WTC11 (cell line): ENCODE data around the gene DYSF. TPM values are rescaled to one million over a fixed set of nuclear protein-coding genes. Genes with fewer than 3 reads are reported as not detected.

Source experiments
- ATAC-seq: fragments of 200-7000 bp; cut with Tn5 transposase; 2 replicates; pipeline ENCODE4 v1.10.0; 2021; ENCODE audit warnings: mild to moderate bottlenecking, moderate library complexity
- CTCF ChIA-PET: fragments of 300-600 bp; sonication (Branson Sonifier 250); formaldehyde crosslinking; loops from one replicate; lab custom pipeline; 2021; ENCODE audit warnings: antibody characterized with exemption; lab: Charles Lee
- POLR2A ChIA-PET: fragments of 350-600 bp; sonication (Branson Sonifier 250); formaldehyde crosslinking; loops from one replicate; lab custom pipeline; 2021; ENCODE audit warnings: antibody characterized with exemption; lab: Charles Lee
- DNase-seq: peaks from one replicate; pipeline ENCODE4 v3.0.0; 2021; ENCODE audit warnings: low spot score
- H3K27ac Mint-ChIP-seq: 2 replicates; pipeline ENCODE4 v1.8.0; 2021; ENCODE audit warnings: mixed read lengths
- H3K27me3 Mint-ChIP-seq: 2 replicates; pipeline ENCODE4 v1.8.0; 2021; ENCODE audit warnings: low read depth, mild to moderate bottlenecking, moderate library complexity, mixed read lengths
- H3K36me3 Mint-ChIP-seq: 2 replicates; pipeline ENCODE4 v1.8.0; 2021; ENCODE audit warnings: mixed read lengths
- H3K4me1 Mint-ChIP-seq: 2 replicates; pipeline ENCODE4 v1.8.0; 2022; ENCODE audit warnings: mixed read lengths
- H3K4me3 Mint-ChIP-seq: 2 replicates; pipeline ENCODE4 v1.8.0; 2021; ENCODE audit warnings: mild to moderate bottlenecking, moderate library complexity, mixed read lengths
- H3K9me3 Mint-ChIP-seq: 2 replicates; pipeline ENCODE4 v1.8.0; 2021; ENCODE audit warnings: mixed read lengths
- ATF1 ChIP-seq: sonication (generic); formaldehyde crosslinking; IDR thresholded peaks from 2 replicates; pipeline ENCODE4 v1.8.1; 2023; ENCODE audit warnings: mild to moderate bottlenecking, moderate library complexity, missing genetic modification reagents
- EMX1 ChIP-seq: fragments of 250-450 bp; sonication (Bioruptor Pico); IDR thresholded peaks from 2 replicates; pipeline ENCODE4 v1.8.0; 2021; ENCODE audit warnings: mild to moderate bottlenecking
- GRHL2 ChIP-seq: fragments of 250-450 bp; sonication (Bioruptor Pico); IDR thresholded peaks from 2 replicates; pipeline ENCODE4 v1.8.0; 2022; ENCODE audit warnings: mild to moderate bottlenecking, moderate library complexity; ENCODE audit not compliant: insufficient replicate concordance, severe bottlenecking
- KAT7 ChIP-seq: sonication (generic); formaldehyde crosslinking; IDR thresholded peaks from 2 replicates; pipeline ENCODE4 v1.8.1; 2023; ENCODE audit warnings: missing genetic modification reagents, mild to moderate bottlenecking, borderline replicate concordance
- NFATC4 ChIP-seq: fragments of 250-450 bp; sonication (Bioruptor Pico); IDR thresholded peaks from 2 replicates; pipeline ENCODE4 v1.9.0; 2021; ENCODE audit warnings: mild to moderate bottlenecking
- NR2C2 ChIP-seq: sonication (generic); formaldehyde crosslinking; IDR thresholded peaks from 2 replicates; pipeline ENCODE4 v1.8.0; 2022; ENCODE audit warnings: mild to moderate bottlenecking, missing genetic modification reagents
- SOX15 ChIP-seq: fragments of 250-450 bp; sonication (Bioruptor Pico); IDR thresholded peaks from 2 replicates; pipeline ENCODE4 v1.9.0; 2021; ENCODE audit warnings: mild to moderate bottlenecking
- TEAD1 ChIP-seq: sonication (generic); formaldehyde crosslinking; IDR thresholded peaks from 2 replicates; pipeline ENCODE4 v1.8.0; 2022; ENCODE audit warnings: mild to moderate bottlenecking, missing genetic modification reagents
- TEAD4 ChIP-seq: sonication (generic); formaldehyde crosslinking; IDR thresholded peaks from 2 replicates; pipeline ENCODE4 v1.8.0; 2022; ENCODE audit warnings: mild to moderate bottlenecking, missing genetic modification reagents
- ZNF263 ChIP-seq: sonication (generic); formaldehyde crosslinking; IDR thresholded peaks from 2 replicates; pipeline ENCODE4 v1.8.1; 2022; ENCODE audit warnings: low read depth, mild to moderate bottlenecking, moderate library complexity, missing genetic modification reagents
- ZNF317 ChIP-seq: sonication (generic); formaldehyde crosslinking; IDR thresholded peaks from 2 replicates; pipeline ENCODE4 v1.8.1; 2023; ENCODE audit warnings: low read depth, mild to moderate bottlenecking, moderate library complexity, missing genetic modification reagents, borderline replicate concordance
- ZNF423 ChIP-seq: fragments of 250-450 bp; sonication (Bioruptor Pico); IDR thresholded peaks from 2 replicates; pipeline ENCODE4 v2.1.2; 2022; ENCODE audit warnings: mild to moderate bottlenecking, moderate library complexity
- ZNF425 ChIP-seq: fragments of 250-450 bp; sonication (Bioruptor Pico); conservative IDR thresholded peaks from 2 replicates; pipeline ENCODE4 v1.9.0; 2021; ENCODE audit warnings: mild to moderate bottlenecking
- ZNF512 ChIP-seq: sonication (generic); formaldehyde crosslinking; IDR thresholded peaks from 2 replicates; pipeline ENCODE4 v1.8.1; 2022; ENCODE audit warnings: missing genetic modification reagents, borderline replicate concordance
- total RNA-seq: library from RNA; stranded (reverse); gene quantifications from 3 replicates; pipeline ENCODE4 v1.2.3, GENCODE V29; 2021
- TF ChIP-seq, protein P1 (sequence below): fragments of 200-600 bp; IDR thresholded peaks from 2 replicates; pipeline ENCODE4 v1.8.0; 2022; ENCODE audit warnings: antibody characterized with exemption
- TF ChIP-seq, protein P2 (sequence below): sonication (generic); formaldehyde crosslinking; IDR thresholded peaks from 2 replicates; pipeline ENCODE4 v1.8.1; 2023; ENCODE audit warnings: mild to moderate bottlenecking, missing genetic modification reagents, borderline replicate concordance
- TF ChIP-seq, protein P3 (sequence below): fragments of 250-450 bp; sonication (Bioruptor Pico); IDR thresholded peaks from 2 replicates; pipeline ENCODE4 v1.8.0; 2021; ENCODE audit warnings: mild to moderate bottlenecking
- TF ChIP-seq, protein P4 (sequence below): fragments of 250-450 bp; sonication (Bioruptor Pico); IDR thresholded peaks from 2 replicates; pipeline ENCODE4 v1.9.0; 2021; ENCODE audit warnings: mild to moderate bottlenecking

The DYSF gene
- total RNA-seq, 1 experiment from 2014 or later: 14.8 TPM

DNA sequence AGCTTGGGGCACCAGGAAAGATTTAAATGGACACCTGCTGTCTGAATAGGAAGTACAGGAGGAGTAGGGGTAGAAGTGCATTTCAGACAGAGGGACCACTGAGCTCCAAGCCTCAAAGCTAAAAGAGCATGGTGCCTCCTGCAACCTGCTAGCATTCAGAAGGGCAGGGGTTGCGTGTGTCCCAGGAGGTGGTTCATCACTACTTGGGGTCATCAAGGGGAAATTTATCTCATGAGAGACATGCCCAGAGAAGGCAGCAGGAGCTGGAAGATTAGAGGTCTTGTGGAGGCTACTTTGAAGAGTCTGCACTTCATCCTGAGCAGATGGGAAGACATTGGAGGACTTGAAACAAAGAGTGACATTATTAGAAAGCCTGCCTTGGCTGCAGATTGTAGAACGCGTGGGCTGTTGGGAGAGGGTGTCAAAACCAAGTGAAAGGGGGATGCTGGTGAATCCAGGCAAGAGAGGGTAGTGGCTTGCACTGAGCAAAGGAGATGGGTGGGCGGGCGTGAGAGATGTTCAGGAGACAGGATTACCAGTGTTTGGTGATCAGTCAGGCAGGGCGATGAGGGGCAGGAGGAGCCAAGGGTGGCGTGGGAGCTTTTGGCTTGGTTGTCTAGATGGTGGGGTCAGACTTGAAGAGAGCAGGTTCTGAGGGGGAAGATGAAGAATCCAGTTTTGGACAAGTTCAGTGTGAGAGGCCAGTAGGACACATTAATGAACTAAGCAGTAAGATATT is 154.0 kb downstream of the DYSF start:
- H3K27me3 Mint-ChIP-seq: 0 out of 2 replicates have a peak, but pooled peaks cover 2% of the 10 kb centered on the region
- no peak for ATAC-seq
- TF ChIP-seq ZNF317 (CRISPR knock-in tag): no peak
- no peak for TF ChIP-seq NR2C2 (CRISPR knock-in tag)
- no peak overlapping the region for H3K27ac Mint-ChIP-seq
- CTCF ChIA-PET: interaction anchor here (0.6 kb wide), 1 partner anchor 102 kb away, joined by 3 read pairs; no protein-coding TSS in a partner anchor
- peak; percentile 1 for DNase-seq
- H3K4me3 Mint-ChIP-seq: no peak overlapping the region
- POLR2A ChIA-PET: no interaction called here
- peaks cover 24% of the 10 kb centered on the region for H3K4me1 Mint-ChIP-seq
- H3K36me3 Mint-ChIP-seq: no peaks in the 10 kb centered on the region
- no peaks in the 10 kb centered on the region for H3K9me3 Mint-ChIP-seq

DNA sequence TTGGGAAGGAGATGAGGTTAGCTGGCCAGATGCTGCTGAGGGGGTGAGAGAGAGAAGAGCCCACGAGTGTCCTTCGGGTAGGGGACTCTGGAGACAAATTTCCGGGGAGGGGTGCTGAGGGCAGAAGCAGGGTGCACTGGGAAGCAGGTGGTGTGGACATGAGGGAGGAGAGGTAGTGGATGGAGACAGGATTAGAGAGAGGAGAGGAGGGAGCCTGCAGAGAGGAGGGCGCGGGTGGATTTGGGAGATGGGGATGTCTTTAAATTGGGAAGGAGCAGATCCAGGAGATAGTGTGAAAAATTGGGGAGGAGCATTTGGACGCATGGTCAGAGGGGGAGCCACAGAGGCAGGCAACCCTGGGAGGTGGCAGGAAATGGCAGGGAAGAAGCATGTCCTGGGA is 154.7 kb downstream of the DYSF start:
- ChIA-PET POLR2A (no interaction called here), CTCF (interaction anchor here (0.6 to 0.9 kb wide), 2 partner anchors 101 to 190 kb away, joined by 3 to 5 read pairs; no protein-coding TSS in a partner anchor)
- Mint-ChIP-seq H3K4me3 (no peak overlapping the region), H3K9me3 (no peaks in the 10 kb centered on the region), H3K27ac (no peak overlapping the region), H3K4me1 (peaks cover 21% of the 10 kb centered on the region), H3K36me3 (no peaks in the 10 kb centered on the region), H3K27me3 (0 out of 2 replicates have a peak, but pooled peaks cover 2% of the 10 kb centered on the region)
- ATAC-seq: no peak
- DNase-seq: peak; percentile 9
- TF ChIP-seq ZNF263 (CRISPR knock-in tag): no peak
- TF ChIP-seq TEAD4 (CRISPR knock-in tag): no peak
- no peak for TF ChIP-seq TEAD1 (CRISPR knock-in tag)
- TF ChIP-seq ZNF425 (CRISPR knock-in tag): no peak
- TF ChIP-seq, protein P1, sequence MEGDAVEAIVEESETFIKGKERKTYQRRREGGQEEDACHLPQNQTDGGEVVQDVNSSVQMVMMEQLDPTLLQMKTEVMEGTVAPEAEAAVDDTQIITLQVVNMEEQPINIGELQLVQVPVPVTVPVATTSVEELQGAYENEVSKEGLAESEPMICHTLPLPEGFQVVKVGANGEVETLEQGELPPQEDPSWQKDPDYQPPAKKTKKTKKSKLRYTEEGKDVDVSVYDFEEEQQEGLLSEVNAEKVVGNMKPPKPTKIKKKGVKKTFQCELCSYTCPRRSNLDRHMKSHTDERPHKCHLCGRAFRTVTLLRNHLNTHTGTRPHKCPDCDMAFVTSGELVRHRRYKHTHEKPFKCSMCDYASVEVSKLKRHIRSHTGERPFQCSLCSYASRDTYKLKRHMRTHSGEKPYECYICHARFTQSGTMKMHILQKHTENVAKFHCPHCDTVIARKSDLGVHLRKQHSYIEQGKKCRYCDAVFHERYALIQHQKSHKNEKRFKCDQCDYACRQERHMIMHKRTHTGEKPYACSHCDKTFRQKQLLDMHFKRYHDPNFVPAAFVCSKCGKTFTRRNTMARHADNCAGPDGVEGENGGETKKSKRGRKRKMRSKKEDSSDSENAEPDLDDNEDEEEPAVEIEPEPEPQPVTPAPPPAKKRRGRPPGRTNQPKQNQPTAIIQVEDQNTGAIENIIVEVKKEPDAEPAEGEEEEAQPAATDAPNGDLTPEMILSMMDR: no peak
- TF ChIP-seq GRHL2 (CRISPR knock-in tag): no peak
- no peak for TF ChIP-seq ZNF512 (CRISPR knock-in tag)
- no peak for TF ChIP-seq ATF1 (CRISPR knock-in tag)
- TF ChIP-seq, protein P2, sequence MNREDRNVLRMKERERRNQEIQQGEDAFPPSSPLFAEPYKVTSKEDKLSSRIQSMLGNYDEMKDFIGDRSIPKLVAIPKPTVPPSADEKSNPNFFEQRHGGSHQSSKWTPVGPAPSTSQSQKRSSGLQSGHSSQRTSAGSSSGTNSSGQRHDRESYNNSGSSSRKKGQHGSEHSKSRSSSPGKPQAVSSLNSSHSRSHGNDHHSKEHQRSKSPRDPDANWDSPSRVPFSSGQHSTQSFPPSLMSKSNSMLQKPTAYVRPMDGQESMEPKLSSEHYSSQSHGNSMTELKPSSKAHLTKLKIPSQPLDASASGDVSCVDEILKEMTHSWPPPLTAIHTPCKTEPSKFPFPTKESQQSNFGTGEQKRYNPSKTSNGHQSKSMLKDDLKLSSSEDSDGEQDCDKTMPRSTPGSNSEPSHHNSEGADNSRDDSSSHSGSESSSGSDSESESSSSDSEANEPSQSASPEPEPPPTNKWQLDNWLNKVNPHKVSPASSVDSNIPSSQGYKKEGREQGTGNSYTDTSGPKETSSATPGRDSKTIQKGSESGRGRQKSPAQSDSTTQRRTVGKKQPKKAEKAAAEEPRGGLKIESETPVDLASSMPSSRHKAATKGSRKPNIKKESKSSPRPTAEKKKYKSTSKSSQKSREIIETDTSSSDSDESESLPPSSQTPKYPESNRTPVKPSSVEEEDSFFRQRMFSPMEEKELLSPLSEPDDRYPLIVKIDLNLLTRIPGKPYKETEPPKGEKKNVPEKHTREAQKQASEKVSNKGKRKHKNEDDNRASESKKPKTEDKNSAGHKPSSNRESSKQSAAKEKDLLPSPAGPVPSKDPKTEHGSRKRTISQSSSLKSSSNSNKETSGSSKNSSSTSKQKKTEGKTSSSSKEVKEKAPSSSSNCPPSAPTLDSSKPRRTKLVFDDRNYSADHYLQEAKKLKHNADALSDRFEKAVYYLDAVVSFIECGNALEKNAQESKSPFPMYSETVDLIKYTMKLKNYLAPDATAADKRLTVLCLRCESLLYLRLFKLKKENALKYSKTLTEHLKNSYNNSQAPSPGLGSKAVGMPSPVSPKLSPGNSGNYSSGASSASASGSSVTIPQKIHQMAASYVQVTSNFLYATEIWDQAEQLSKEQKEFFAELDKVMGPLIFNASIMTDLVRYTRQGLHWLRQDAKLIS (CRISPR knock-in tag): no peak
- no peak for TF ChIP-seq NFATC4 (CRISPR knock-in tag)
- no peak; the same call in 1 of the 2 replicates for TF ChIP-seq ZNF423 (CRISPR knock-in tag)
- TF ChIP-seq SOX15 (CRISPR knock-in tag): no peak
- no peak for TF ChIP-seq KAT7 (CRISPR knock-in tag)
- TF ChIP-seq, protein P3, sequence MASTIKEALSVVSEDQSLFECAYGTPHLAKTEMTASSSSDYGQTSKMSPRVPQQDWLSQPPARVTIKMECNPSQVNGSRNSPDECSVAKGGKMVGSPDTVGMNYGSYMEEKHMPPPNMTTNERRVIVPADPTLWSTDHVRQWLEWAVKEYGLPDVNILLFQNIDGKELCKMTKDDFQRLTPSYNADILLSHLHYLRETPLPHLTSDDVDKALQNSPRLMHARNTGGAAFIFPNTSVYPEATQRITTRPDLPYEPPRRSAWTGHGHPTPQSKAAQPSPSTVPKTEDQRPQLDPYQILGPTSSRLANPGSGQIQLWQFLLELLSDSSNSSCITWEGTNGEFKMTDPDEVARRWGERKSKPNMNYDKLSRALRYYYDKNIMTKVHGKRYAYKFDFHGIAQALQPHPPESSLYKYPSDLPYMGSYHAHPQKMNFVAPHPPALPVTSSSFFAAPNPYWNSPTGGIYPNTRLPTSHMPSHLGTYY (CRISPR knock-in tag): no peak
- TF ChIP-seq, protein P4, sequence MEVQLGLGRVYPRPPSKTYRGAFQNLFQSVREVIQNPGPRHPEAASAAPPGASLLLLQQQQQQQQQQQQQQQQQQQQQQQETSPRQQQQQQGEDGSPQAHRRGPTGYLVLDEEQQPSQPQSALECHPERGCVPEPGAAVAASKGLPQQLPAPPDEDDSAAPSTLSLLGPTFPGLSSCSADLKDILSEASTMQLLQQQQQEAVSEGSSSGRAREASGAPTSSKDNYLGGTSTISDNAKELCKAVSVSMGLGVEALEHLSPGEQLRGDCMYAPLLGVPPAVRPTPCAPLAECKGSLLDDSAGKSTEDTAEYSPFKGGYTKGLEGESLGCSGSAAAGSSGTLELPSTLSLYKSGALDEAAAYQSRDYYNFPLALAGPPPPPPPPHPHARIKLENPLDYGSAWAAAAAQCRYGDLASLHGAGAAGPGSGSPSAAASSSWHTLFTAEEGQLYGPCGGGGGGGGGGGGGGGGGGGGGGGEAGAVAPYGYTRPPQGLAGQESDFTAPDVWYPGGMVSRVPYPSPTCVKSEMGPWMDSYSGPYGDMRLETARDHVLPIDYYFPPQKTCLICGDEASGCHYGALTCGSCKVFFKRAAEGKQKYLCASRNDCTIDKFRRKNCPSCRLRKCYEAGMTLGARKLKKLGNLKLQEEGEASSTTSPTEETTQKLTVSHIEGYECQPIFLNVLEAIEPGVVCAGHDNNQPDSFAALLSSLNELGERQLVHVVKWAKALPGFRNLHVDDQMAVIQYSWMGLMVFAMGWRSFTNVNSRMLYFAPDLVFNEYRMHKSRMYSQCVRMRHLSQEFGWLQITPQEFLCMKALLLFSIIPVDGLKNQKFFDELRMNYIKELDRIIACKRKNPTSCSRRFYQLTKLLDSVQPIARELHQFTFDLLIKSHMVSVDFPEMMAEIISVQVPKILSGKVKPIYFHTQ: no peak
- no peak for TF ChIP-seq EMX1 (CRISPR knock-in tag)
